HEK293 (cell line): ENCODE data around the gene TFDP1.

ENCODE experiments used
- CTCF ChIA-PET: fragments of 350-600 bp; formaldehyde crosslinking; extraction: SDS; loops from one replicate; lab custom pipeline; 2021; ENCODE audit warnings: antibody characterized with exemption; lab: Yijun Ruan, JAX
- POLR2A ChIA-PET: fragments of 300-600 bp; formaldehyde crosslinking; extraction: SDS; loops from one replicate; lab custom pipeline; 2020; ENCODE audit warnings: antibody characterized with exemption, inconsistent platforms; lab: Yijun Ruan, JAX
- H3K27ac ChIP-seq: fragments of 200-500 bp; sonication (Bioruptor generic); 2 replicates; pipeline ENCODE4 v1.5.1; 2014; ENCODE audit warnings: low read depth, low read length, control low read depth, inconsistent platforms; ENCODE audit errors: extremely low read depth
- H3K36me3 ChIP-seq, 2 experiments: fragments of 200-500 bp in 1 of 2; sonication (Bioruptor generic) in 1 of 2; 1 replicate in 1 of 2; 2 replicates in 1 of 2; pipeline ENCODE4 v1.5.1; 2014 to 2017; ENCODE audit warnings: inconsistent platforms in 2 of 2, low read length in 2 of 2; ENCODE audit not compliant: control insufficient read depth in 2 of 2, insufficient read depth in 1 of 2
- H3K4me1 ChIP-seq: fragments of 200-500 bp; sonication (Bioruptor generic); 2 replicates; pipeline ENCODE4 v1.5.1; 2014; ENCODE audit warnings: mild to moderate bottlenecking, low read length, inconsistent platforms; ENCODE audit not compliant: control insufficient read depth, insufficient read depth
- H3K4me3 ChIP-seq: 2 replicates; pipeline ENCODE4 v1.5.1; 2011; ENCODE audit warnings: low read depth, mild to moderate bottlenecking, control low read depth, low read length, moderate library complexity
- H3K9me3 ChIP-seq: fragments of 200-500 bp; sonication (Bioruptor generic); 2 replicates; pipeline ENCODE4 v1.5.1; 2014; ENCODE audit warnings: low read depth, low read length, inconsistent platforms; ENCODE audit not compliant: control insufficient read depth, insufficient read depth
- EGR2 ChIP-seq: fragments of 450-650 bp; formaldehyde crosslinking; IDR thresholded peaks from 2 replicates; pipeline ENCODE4 v1.5.1; 2016; ENCODE audit warnings: low read depth, missing biosample characterization, missing genetic modification characterization
- FEZF1 ChIP-seq: fragments of 450-650 bp; formaldehyde crosslinking; IDR thresholded peaks from 2 replicates; pipeline ENCODE4 v1.5.1; 2016; ENCODE audit warnings: missing biosample characterization, missing genetic modification characterization
- HOXD13 ChIP-seq: sonication (generic); formaldehyde crosslinking; IDR thresholded peaks from 2 replicates; pipeline ENCODE4 v1.8.0; 2022; ENCODE audit warnings: missing genetic modification reagents, borderline replicate concordance
- MEIS1 ChIP-seq: sonication (generic); formaldehyde crosslinking; IDR thresholded peaks from 2 replicates; pipeline ENCODE4 v1.8.1; 2022; ENCODE audit warnings: missing genetic modification reagents, mild to moderate bottlenecking, borderline replicate concordance
- MYNN ChIP-seq: fragments of 450-650 bp; formaldehyde crosslinking; IDR thresholded peaks from 2 replicates; pipeline ENCODE4 v1.5.1; 2016; ENCODE audit warnings: missing biosample characterization, missing genetic modification characterization, borderline replicate concordance
- OVOL3 ChIP-seq: fragments of 450-650 bp; formaldehyde crosslinking; IDR thresholded peaks from 2 replicates; pipeline ENCODE4 v1.5.1; 2016; ENCODE audit warnings: missing biosample characterization, missing genetic modification characterization
- SCRT1 ChIP-seq: fragments of 450-650 bp; formaldehyde crosslinking; IDR thresholded peaks from 2 replicates; pipeline ENCODE4 v1.5.1; 2016; ENCODE audit warnings: missing biosample characterization, missing genetic modification characterization, borderline replicate concordance
- SCRT2 ChIP-seq: fragments of 450-650 bp; formaldehyde crosslinking; IDR thresholded peaks from 2 replicates; pipeline ENCODE4 v1.5.1; 2016; ENCODE audit warnings: missing biosample characterization, missing genetic modification characterization
- YY2 ChIP-seq: fragments of 450-650 bp; formaldehyde crosslinking; IDR thresholded peaks from 2 replicates; pipeline ENCODE4 v1.5.1; 2016; ENCODE audit warnings: missing biosample characterization, missing genetic modification characterization
- ZBTB17 ChIP-seq: fragments of 450-650 bp; formaldehyde crosslinking; IDR thresholded peaks from 2 replicates; pipeline ENCODE4 v1.5.1; 2016; ENCODE audit warnings: missing biosample characterization, missing genetic modification characterization
- ZBTB20 ChIP-seq: fragments of 450-650 bp; formaldehyde crosslinking; IDR thresholded peaks from 2 replicates; pipeline ENCODE4 v1.5.1; 2016; ENCODE audit warnings: missing biosample characterization, missing genetic modification characterization
- ZBTB21 ChIP-seq: fragments of 450-650 bp; formaldehyde crosslinking; IDR thresholded peaks from 2 replicates; pipeline ENCODE4 v1.5.1; 2017; ENCODE audit warnings: missing biosample characterization, missing genetic modification characterization
- ZFP37 ChIP-seq: fragments of 450-650 bp; formaldehyde crosslinking; IDR thresholded peaks from 2 replicates; pipeline ENCODE4 v1.5.1; 2016; ENCODE audit warnings: missing biosample characterization, missing genetic modification characterization
- ZFP69B ChIP-seq: fragments of 450-650 bp; formaldehyde crosslinking; IDR thresholded peaks from 2 replicates; pipeline ENCODE4 v1.5.1; 2016; ENCODE audit warnings: missing biosample characterization, missing genetic modification characterization
- ZNF112 ChIP-seq: fragments of 450-650 bp; formaldehyde crosslinking; IDR thresholded peaks from 2 replicates; pipeline ENCODE4 v1.5.0; 2017; ENCODE audit warnings: missing biosample characterization, missing genetic modification characterization
- ZNF138 ChIP-seq: fragments of 450-650 bp; formaldehyde crosslinking; IDR thresholded peaks from 2 replicates; pipeline ENCODE4 v1.5.1; 2016; ENCODE audit warnings: missing biosample characterization, missing genetic modification characterization, borderline replicate concordance
- ZNF211 ChIP-seq: fragments of 450-650 bp; formaldehyde crosslinking; IDR thresholded peaks from 2 replicates; pipeline ENCODE4 v1.5.1; 2016; ENCODE audit warnings: low read depth, missing biosample characterization, missing genetic modification characterization
- ZNF266 ChIP-seq: fragments of 450-650 bp; formaldehyde crosslinking; IDR thresholded peaks from 2 replicates; pipeline ENCODE4 v1.5.1; 2016; ENCODE audit warnings: missing biosample characterization, missing genetic modification characterization, low read depth
- ZNF501 ChIP-seq: fragments of 450-650 bp; formaldehyde crosslinking; IDR thresholded peaks from 2 replicates; pipeline ENCODE4 v1.5.1; 2016; ENCODE audit warnings: missing biosample characterization, missing genetic modification characterization
- ZNF558 ChIP-seq: fragments of 450-650 bp; formaldehyde crosslinking; IDR thresholded peaks from 2 replicates; pipeline ENCODE4 v1.5.1; 2016; ENCODE audit warnings: missing biosample characterization, missing genetic modification characterization
- ZNF561 ChIP-seq: fragments of 450-650 bp; IDR thresholded peaks from 2 replicates; pipeline ENCODE4 v1.5.1; 2018; ENCODE audit warnings: missing biosample characterization, missing genetic modification characterization, borderline replicate concordance
- ZNF654 ChIP-seq: fragments of 450-650 bp; formaldehyde crosslinking; IDR thresholded peaks from 2 replicates; pipeline ENCODE4 v1.5.1; 2016; ENCODE audit warnings: low read depth, missing biosample characterization, missing genetic modification characterization
- ZNF707 ChIP-seq: fragments of 450-650 bp; formaldehyde crosslinking; IDR thresholded peaks from 2 replicates; pipeline ENCODE4 v1.5.1; 2016; ENCODE audit warnings: missing biosample characterization, missing genetic modification characterization
- ZNF837 ChIP-seq: fragments of 450-650 bp; formaldehyde crosslinking; IDR thresholded peaks from 2 replicates; pipeline ENCODE4 v1.5.1; 2016; ENCODE audit warnings: missing biosample characterization, missing genetic modification characterization
- TF ChIP-seq, protein P1 (sequence below): fragments of 450-650 bp; formaldehyde crosslinking; IDR thresholded peaks from 2 replicates; pipeline ENCODE4 v1.5.1; 2017; ENCODE audit warnings: missing biosample characterization, missing genetic modification characterization

TFDP1 gene

GRCh38 chr13:113638173-113638746 lies 53.7 kb downstream of the TFDP1 start:
- no peaks in the 10 kb centered on the region for H3K4me1 ChIP-seq
- CTCF ChIA-PET = no interaction called here
- no peaks in the 10 kb centered on the region for H3K9me3 ChIP-seq
- TF ChIP-seq ZNF558 (tag by site-specific recombination) (no peak), ZBTB20 (no peak), ZNF837 (tag by site-specific recombination) (no peak), ZFP37 (tag by site-specific recombination) (no peak), ZNF707 (tag by site-specific recombination) (no peak), MEIS1 (CRISPR knock-in tag) (no peak), ZNF112 (no peak), ZNF654 (tag by site-specific recombination) (no peak)
- TF ChIP-seq, all 188 proteins: peak for 0
- no peak overlapping the region for H3K27ac ChIP-seq
- no peak overlapping the region for H3K4me3 ChIP-seq
- H3K36me3 ChIP-seq = peaks cover 0 to 88% of the 10 kb centered on the region in 2 experiments; a peak in 2 of 3 replicates
- POLR2A ChIA-PET = no interaction called here

DNA sequence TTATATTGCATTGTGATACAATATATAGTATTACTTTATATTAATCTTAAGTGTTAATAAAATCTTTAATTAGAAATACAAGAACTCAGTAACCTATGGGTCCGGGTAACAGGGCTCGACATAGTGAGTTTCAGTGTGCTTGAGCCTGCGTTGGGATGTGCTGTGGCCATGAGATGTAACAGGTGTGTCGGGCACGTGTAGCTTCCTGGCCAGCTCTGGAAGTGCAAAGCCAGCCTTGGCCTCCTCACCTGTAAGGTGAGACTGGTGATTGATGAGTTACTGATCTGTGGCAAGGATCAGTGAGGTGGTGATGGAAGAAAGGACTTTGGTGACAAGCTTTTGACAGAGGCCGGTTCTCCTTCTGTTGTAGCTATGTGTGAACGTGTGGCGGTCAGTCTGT lies 54.3 kb downstream of the TFDP1 start:
- TF ChIP-seq YY2 (no peak), SCRT1 (tag by site-specific recombination) (0 out of 2 replicates have a peak, but pooled peaks have one; percentile 39), SCRT2 (tag by site-specific recombination) (peak; percentile 77)
- ChIA-PET CTCF (no interaction called here), POLR2A (no interaction called here)
- H3K4me3 ChIP-seq = no peak overlapping the region
- peaks cover 0 to 82% of the 10 kb centered on the region in 2 experiments; a peak in 2 of 3 replicates for H3K36me3 ChIP-seq
- no peak overlapping the region for H3K27ac ChIP-seq
- H3K9me3 ChIP-seq = no peaks in the 10 kb centered on the region
- H3K4me1 ChIP-seq = no peaks in the 10 kb centered on the region

DNA sequence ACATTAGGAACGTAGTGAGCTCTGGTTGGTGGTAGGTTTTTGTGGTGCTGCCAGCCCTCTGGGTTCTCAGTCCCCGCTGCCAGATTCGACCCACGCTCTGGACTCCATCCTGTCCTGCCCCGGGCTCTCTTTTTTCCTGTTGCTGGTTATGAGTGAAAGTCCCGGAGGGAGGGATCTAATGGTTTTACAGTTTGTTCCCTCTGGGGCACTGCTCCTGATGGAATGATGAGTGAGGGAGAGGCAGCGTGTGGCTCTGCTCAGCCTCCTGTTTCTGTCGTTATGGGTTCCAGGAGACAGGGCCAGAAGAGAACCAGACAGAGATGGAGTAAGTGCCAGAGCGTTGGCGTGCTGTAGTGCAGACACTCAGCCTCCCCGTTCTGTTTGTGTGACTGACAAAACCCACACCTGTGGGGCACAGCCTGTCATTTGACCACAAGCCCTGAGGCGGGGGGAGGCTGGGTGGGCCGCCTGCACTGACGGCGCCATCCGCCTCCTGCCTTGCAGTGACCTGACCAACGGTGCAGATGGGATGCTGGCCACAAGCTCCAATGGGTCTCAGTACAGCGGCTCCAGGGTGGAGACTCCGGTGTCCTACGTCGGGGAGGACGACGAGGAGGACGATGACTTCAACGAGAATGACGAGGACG lies 55.2 kb downstream of the TFDP1 start:
- H3K9me3 ChIP-seq = no peaks in the 10 kb centered on the region

DNA sequence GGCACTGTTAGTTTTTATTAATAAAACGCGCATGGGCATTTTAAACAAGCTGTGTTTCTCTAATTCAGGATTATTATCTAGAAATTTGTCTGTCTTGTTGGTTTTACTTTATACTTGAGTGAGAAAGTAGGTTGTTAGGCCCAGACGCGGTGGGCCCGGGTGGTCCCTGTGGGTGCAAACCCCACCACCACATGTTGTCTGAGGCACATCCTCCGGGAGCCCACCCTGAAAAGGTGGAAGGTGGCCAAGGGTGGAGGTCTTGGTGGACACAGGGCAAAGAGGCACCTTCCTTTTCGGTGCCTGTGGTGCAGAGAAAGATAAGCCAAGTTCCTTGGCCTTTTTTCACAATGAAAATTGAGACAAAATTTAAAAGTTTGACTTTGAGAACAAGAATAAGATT lies 56.9 kb downstream of the TFDP1 start:
- H3K9me3 ChIP-seq = no peaks in the 10 kb centered on the region
- H3K4me1 ChIP-seq = no peaks in the 10 kb centered on the region
- TF ChIP-seq MYNN (tag by site-specific recombination) = no peak
- TF ChIP-seq EGR2 = no peak
- TF ChIP-seq ZNF561 (tag by site-specific recombination) = no peak
- TF ChIP-seq, protein P1, sequence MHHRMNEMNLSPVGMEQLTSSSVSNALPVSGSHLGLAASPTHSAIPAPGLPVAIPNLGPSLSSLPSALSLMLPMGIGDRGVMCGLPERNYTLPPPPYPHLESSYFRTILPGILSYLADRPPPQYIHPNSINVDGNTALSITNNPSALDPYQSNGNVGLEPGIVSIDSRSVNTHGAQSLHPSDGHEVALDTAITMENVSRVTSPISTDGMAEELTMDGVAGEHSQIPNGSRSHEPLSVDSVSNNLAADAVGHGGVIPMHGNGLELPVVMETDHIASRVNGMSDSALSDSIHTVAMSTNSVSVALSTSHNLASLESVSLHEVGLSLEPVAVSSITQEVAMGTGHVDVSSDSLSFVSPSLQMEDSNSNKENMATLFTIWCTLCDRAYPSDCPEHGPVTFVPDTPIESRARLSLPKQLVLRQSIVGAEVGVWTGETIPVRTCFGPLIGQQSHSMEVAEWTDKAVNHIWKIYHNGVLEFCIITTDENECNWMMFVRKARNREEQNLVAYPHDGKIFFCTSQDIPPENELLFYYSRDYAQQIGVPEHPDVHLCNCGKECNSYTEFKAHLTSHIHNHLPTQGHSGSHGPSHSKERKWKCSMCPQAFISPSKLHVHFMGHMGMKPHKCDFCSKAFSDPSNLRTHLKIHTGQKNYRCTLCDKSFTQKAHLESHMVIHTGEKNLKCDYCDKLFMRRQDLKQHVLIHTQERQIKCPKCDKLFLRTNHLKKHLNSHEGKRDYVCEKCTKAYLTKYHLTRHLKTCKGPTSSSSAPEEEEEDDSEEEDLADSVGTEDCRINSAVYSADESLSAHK (tag by site-specific recombination) = no peak
- no peak for TF ChIP-seq OVOL3 (tag by site-specific recombination)
- TF ChIP-seq ZNF501 (tag by site-specific recombination) = no peak
- TF ChIP-seq ZNF138 = no peak
- no peak for TF ChIP-seq ZNF266 (tag by site-specific recombination)
- TF ChIP-seq ZNF211 = no peak
- no peak for TF ChIP-seq ZBTB17 (tag by site-specific recombination)
- no peak for TF ChIP-seq HOXD13 (CRISPR knock-in tag)
- no peak for TF ChIP-seq FEZF1 (tag by site-specific recombination)
- TF ChIP-seq ZFP69B = no peak
- CTCF ChIA-PET = interaction anchor here (0.6 kb wide), 1 partner anchor 46 kb away, joined by 3 read pairs; no protein-coding TSS in a partner anchor
- H3K27ac ChIP-seq = no peak overlapping the region
- peaks cover 0 to 56% of the 10 kb centered on the region in 2 experiments; a peak in 1 of 3 replicates for H3K36me3 ChIP-seq
- POLR2A ChIA-PET = no interaction called here
- no peak overlapping the region for H3K4me3 ChIP-seq

More for the DNA sequence above, 55.2 kb downstream of the TFDP1 start:
- ChIA-PET CTCF (no interaction called here), POLR2A (no interaction called here)
- no peak overlapping the region for H3K4me3 ChIP-seq
- H3K27ac ChIP-seq = no peak overlapping the region
- no peaks in the 10 kb centered on the region for H3K4me1 ChIP-seq
- peaks cover 0 to 73% of the 10 kb centered on the region in 2 experiments; a peak in 2 of 3 replicates for H3K36me3 ChIP-seq
- TF ChIP-seq ZBTB21 (tag by site-specific recombination) = no peak
